HG02763 (cell line): Measurements from ENCODE around the gene LARP1.
"Not testable (repeated sequence)": the region's sequence is repeated elsewhere in the genome, so short reads cannot be mapped to it uniquely, and the experiment has no call there.

ENCODE experiments used
- ATAC-seq: cut with Tn5 transposase; IDR thresholded peaks from one replicate; pipeline ENCODE4 v1.9.1; 2021; ENCODE audit warnings: mild to moderate bottlenecking, moderate library complexity; ENCODE audit not compliant: unreplicated experiment

LARP1 gene

DNA sequence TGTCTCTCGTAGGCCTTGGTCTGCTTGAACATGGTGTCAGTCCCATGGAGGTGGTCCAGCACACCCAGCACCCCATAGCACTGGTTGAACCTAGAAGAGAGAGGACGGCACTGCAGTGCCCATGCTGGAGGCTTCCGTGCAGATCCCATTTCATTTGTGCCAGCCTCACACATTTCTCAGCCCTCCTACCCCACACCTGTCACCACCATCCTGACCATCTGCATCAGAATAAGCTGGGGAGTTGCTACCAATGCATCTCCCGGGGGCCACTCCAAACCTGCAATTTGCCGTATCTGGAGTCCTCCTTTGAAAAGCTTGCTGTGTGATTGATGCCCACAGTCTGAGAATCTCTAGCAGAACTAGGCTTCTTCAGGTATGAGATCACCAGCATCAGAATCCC lies 65.2 kb downstream of the LARP1 start:
- ATAC-seq: no peak

DNA sequence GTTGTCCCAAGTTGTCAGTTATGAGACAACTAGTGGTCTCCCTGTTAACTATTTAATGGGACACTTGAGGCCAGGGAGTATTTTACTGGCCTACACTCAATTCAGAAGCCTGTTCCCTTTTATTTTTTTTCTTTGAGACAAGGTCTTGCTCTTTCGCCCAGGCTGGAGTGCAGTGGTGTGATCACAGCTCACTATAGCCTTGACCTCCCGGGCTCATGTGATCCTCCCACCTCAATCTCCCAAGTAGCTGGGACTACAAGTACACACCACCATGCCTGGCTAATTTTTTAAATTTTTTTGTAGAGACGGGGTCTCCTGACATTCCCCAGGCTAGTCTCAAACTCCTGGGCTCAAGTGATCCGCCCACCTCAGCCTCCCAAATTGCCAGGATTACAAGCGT lies 67.7 kb downstream of the LARP1 start:
- not testable (repeated sequence) for ATAC-seq

DNA sequence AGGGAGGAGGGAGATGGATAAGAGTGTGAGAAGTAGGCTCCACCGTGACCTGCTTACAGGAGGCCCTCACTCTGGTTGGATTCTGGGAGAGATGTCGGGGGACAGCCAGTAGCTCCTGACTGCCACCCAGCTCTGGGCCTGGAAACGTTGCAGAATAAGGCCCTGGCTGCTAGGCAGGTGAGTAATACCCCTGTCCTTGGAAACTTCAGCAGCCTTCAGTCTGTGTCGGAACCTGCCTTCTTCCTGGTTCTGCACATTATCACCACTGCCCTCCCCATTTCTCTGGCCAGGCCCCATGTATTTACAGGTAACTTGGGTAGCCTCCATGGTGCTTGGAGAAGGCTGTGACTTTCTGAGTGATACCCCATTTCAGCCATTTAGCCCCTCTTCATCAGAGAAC lies 68.4 kb downstream of the LARP1 start:
- ATAC-seq: no peak

DNA sequence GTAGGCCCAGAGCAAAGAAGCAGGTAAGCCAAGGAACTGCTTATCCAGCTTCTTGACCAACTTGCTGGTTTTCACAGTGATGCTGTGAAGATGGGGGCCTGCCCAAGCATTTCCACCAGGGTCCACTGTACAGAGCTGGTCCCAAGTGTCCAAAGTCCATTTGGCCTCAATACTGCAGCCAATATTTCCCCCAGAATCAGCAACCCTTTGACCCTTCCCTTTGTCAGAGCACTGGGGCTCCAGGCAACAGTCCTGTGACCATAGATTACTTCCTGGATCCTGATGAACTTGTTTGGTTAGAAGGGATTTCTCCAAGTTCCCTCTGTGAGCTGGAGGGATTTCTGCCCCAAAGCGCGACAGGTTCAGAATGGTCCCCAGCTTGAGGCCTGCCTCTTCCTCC lies 68.9 kb downstream of the LARP1 start:
- no peak for ATAC-seq

DNA sequence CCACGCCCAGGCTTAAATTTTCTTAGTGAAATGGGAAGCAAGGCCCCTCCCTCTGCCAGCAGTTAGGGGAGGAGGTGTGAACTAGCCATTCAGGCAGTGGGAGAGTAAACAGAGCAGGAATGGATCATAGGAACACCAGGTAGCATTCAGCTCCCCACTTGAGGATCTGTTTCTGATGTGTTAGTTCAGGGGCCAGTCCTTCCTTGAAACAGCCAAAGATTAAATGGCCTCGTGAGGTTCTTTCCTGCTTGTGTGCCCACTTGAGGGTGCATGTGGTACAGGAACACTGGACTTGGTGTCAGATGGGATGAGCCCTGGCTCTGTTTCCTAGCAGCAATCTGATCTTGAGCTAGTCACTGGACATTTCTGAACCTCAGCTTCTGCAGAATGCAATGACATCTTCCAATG lies 74.0 kb downstream of the LARP1 start:
- ATAC-seq: no peak

DNA sequence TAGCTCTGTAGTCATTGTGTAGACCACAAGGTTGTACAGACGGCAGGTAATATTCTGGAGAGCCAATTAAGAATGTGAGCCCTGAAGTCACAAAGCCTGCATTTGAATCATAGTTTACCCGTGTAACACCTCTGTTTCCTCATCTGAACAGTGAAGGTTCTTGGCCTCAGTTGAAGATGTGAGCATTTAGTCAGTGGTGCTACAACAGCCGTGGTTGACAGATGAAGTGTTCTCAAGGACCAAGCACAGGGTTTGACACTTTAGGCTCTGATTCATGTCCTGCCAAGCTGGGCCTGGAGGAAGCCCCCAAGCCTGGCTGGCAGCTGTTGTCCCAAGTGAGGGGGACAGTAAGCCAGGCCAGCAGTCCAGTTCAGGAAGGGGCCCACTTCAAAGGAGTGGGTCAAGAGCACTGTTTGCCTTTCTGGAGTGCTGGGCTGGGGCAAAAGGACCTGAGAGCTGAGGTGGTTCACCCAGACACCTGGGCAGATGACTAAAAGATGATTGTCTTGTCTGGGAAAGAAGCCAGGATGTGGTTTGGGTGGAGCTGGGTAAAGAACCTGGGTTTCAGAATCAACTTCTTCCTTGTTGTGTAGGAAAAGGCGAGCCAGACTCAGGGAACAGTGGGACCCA lies 74.5 kb downstream of the LARP1 start:
- ATAC-seq: no peak

DNA sequence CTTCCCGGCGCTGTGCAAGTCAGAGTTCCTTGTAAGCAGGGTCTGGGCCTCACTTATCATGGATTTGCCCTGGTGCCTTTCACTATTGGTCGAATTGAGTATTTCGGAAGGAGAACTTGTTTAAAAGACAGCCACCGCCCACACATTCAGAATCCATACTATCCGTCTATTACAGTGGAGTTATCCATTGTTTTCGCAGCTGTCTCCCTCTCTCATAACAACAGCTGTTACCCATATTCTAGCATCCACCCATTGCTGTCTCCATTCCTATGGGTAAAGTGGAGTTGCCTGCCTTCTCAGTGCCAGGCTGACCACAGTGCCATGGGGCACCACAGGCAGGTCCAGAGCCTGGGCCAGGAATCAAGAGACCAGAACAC lies 75.0 kb downstream of the LARP1 start:
- no peak for ATAC-seq

DNA sequence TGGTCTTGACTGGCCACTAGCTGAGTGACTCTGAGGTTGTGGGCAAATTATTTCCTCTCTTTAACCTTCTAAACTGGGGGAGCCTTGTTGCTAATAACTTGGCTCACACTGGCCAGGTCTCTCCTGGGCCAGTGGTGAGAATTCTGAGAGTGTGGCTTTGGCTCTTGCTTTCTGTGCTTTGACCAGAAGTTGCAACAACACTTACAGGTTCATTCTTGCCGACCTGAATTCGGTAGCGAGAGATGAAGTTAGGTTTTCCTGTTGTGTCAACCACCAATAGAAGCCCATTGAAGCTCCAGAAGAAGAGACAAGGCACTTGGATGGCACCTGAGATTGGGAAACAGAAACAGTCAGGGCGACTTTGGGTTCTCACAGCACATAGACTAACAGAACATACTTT lies 75.4 kb downstream of the LARP1 start:
- no peak for ATAC-seq

DNA sequence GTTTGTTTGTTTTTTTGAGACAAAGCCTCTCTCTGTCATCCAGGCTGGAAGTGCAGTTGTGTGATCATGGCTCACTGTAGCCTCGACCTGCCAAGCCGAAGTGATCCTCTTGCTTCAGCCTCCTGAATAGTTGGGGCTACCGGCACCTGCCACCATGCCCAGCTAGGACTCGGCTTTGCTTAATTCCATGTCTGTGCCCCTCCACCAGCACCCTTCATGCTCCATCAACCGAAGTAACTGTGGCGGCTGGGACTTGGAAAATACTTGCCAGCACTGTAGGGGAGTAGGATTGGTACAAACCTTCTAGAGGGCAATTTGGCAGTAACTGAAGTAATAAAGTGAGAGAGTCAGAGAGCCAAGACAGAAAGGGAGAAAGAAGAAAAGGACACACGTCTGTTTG lies 76.3 kb downstream of the LARP1 start:
- no peak for ATAC-seq

DNA sequence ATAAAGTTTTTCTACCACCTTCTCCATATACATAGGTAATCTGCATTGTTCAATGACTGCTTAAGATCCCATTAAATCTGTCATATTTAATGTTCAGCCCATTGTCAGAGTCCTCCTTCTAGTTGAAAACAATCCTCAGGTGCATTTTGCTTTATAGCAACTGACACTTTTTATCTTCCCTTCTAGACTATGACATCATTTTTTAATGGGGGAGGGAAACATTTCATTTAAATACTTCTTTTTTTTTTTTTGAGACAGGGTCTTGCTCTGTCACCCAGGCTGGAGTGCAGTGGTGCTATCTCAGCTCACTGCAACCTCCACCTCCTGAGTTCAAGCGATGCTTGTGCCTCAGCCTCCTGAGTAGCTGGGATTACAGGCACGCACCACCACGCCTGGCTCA lies 77.6 kb downstream of the LARP1 start:
- not testable (repeated sequence) for ATAC-seq

DNA sequence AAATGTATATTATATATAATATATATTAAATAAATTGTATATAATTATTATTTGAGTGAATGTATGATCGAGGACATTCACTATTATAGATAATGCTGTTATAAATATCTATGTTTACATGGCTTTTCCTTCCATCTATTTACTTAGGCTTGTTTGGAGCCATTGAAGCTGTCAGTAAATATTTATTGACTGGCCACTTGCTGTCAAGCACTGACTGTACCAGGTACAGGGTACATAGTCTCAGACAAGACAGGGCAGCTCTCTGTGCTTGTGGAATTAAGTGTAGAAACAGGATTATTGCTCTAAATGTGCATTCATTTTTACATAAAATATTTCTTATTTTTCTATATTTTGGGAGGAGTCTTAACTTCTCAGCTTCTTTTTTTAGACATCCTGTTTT lies 78.9 kb downstream of the LARP1 start:
- ATAC-seq: no peak

DNA sequence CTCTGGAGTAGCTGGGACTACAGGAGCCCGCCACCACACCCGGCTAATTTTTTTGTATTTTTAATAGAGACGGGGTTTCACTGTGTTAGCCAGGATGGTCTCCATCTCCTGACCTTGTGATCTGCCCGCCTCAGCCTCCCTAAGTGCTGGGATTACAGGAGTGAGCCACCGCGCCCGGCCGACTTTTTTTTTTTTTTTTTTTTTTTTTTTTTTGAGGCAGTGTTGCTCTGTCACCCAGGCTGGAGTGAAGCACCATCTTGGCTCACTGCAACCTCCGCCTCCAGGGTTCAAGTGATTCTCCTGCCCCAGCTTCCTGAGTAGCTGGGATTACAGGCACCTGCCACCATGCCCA lies 80.5 kb downstream of the LARP1 start:
- ATAC-seq: not testable (repeated sequence)

DNA sequence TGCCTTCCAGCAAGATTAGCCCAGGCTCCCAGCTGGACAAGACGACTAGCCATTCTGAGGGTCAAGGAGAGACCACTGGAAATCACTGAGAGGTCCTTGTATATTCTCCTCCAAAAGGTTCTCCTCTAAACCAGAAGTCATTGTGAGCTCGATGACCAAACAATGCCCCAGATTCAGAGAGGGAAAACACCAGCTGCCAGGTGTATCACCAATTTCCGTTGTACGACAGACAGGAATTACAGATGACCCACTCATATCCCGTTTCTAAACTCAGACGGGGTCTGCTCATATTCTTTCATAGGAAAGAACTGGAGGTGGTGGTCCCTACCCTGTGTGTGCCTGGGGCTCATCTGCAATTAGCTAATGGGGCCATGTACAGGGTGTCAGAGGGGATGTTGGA lies 81.0 kb downstream of the LARP1 start:
- ATAC-seq: no peak

DNA sequence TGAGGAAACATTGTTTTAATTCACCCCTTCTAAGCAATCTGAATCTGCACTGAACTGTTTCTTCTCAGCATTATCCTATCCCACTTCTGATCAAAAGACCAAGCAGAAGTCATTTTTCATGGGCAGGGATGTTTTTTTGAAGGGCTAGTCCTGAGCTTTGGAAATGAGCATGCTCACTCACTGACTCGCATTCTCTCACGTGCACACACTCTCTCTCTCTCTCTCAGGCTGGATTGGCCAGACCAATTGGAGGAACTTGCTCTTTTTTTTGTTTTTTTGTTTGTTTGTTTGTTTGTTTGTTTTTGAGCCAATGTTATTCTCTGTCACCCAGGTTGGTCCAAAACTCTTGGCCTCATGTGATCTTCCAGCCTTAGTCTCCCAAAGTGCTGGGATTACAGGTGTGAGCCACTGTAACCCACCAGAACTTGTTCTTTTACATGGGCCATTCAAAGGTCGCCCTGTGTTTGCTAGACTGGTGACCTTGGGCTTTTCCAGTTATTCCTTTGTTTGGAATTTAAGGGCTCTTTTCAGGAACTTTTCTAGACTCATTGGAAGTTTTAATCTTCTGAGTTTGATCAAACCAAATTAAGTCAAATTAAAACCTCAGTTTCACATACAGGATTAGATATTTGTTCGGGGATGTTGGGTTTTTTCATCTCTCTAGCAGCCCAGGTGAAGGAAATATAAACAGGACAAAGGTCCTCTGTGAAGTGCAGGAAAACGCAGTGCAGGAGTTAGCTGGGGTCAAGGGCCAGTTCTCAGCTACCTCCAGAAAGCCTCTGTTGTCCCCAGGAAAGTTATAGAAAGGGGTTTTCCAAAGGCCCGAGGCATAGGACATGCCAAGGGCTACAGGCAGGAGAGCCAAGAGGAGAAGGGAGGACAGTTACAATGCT lies 82.1 kb downstream of the LARP1 start:
- ATAC-seq: no peak

DNA sequence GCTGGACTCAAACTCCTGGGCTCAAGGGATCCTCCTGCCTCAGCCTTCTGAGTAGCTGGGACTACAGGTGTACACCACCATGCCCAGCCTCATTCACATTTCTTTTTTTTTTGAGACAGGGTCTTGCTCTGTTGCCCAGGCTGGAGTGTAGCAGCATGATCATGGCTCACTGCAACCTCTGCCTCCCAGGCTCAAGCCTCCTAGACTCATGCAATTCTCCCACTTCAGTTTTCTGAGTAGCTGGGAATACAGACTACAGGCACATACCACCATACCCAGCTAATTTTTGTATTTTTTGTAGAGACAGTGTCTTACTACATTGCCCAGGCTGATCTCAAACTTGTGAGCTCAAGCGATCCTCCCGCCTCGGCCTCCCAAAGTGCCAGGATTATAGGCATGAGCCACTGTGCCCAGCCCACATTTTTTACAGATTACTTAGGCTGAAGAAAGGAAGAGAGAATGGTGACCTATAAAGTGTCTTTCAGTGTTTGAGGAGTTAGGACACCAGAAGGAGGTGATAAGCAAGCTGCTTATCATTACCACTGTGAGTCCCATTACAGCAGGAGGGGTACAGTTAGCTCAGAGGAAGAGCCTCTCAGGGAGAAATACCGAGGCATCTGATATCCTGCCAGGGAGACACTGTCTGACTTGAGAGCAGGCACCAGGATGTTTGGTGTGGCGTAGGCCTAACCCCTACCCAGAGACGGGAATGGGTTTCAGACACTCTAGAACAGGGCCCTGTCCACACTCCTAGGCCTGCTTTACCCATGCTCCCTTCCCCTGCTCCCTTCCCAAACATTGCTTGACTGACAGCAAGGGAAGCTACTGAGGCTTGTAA lies 85.5 kb downstream of the LARP1 start:
- no peak for ATAC-seq

DNA sequence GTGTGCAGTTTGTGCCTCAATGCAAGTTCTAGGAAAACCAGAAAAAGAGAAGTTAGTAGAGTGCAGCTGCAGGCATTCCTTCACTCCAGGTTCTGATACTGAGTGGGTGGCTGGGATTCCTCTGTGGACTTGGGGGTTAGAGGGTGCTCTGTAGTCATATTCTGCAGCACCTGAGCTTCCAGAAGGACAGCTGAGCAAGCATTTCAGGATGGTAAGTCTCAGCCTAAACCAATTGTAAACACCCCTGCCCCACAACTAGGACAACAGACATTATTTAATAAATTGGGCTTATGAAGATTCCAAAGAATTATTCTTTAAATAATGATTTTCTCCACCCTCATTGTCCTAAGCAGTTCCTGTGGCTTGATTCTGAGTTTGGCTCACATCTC lies 86.1 kb downstream of the LARP1 start:
- no peak for ATAC-seq

DNA sequence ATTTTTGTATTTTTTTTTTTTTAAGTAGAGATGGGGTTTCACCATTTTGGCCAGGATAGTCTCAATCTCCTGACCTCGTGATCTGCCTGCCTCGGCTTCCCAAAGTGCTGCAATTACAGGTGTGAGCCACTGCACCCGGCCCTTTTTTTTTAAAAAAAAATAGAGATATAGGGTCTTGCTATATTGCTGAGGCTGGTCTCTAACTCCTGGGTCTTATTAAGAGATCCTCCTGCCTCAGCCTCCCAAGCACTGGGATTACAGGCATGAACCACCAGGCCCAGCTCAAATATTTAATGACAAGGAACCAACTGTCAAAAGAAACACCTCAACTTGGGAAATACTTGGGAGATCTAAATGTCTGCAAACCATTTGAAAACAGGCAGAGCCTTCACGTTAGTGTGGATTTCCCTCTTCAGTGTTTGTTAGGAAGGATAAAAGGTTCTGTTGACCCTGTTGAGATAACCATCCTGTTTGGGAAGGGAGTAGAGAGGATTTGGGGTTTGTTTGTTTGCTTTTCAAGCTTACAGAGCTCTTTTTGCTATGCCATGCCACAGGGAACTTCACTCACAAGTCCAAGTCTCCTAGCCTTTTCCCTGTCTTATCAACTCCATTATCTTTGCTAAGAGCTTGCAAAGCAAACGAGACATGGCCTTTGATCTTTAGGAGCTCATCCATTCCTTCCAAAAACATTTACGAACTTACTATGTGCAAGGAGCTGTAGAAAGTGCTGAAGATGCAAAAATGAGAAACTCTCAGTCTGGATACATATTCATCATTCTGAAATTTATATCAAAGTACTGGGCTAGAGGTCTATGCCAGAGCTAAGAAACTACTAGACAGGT lies 87.7 kb downstream of the LARP1 start:
- no peak for ATAC-seq

DNA sequence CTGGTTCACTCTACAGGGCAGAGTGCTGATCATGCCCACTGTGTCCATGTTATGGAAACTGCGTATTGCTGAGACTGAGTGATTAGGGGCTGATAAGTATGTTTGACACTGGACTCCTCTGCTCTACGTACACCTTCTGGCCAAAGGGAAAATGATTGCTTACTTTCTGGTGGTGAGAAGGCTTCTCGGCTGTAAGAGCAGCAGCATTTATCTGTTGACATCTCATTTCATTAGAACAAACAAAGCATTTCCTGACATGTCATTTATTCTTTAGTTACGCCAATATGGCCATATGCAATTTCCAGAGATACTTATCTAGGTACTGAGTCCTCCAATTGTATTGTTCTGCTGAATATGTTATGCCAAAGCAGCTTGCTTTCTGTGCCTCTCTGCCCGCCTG lies 89.6 kb downstream of the LARP1 start:
- no peak for ATAC-seq

DNA sequence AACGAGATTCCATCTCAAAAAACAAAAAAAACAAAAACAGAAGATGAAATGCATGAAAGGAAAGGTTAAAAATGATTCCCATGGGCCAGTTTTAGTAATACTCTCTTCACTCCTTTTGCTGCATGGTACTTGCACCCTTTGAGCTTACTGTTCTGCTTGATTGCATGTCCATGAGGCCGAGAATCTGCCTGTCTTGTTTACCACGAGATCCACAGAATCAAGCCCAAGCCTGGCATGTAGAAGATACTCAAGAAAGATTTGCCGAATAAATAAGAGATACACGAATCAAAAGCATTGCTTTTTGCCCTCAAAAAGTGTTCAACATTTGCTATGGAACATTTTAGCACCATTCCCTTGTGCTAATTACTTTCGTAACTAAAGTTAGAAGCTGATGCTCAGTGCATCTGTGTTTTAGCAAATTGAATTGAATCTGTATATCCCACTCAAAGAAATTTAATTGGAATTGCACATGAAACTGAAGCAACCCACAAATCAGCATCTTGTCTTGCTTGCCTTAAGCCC lies 94.1 kb downstream of the LARP1 start:
- ATAC-seq: no peak

DNA sequence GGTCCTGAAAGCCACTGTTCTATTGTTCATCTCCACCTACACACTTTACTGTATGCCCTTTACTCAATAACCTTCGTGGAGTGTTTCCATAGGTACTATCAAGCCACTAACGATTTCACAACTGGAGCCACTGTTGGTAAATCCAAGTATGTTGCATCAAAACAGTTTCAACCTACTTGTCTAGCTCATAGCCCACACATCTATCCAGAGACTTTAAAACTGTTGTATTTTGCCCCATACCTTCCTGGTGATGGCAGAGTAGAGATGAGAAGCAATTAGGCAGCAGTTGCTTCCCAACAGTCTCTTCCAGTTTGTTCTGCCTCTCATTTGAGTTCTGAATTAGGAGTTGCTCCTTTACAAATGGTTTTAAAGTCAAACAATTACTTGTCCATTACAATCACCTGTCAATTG lies 94.6 kb downstream of the LARP1 start:
- no peak for ATAC-seq
